Lower leg skin (tissue), 4 donors: ENCODE data around the gene F2R. TPM values are rescaled to one million over a fixed set of nuclear protein-coding genes. Genes with fewer than 3 reads are reported as not detected.
"Not testable (repeated sequence)": the region's sequence is repeated elsewhere in the genome, so short reads cannot be mapped to it uniquely, and the experiment has no call there.

Source experiments
- DNase-seq, 2 donors: peaks; one replicate each; pipeline ENCODE4 v3.0.0-alpha.2; 2019; ENCODE audit warnings: low spot score in 2 of 2
- H3K4me3 ChIP-seq: fragments of 200-600 bp; sonication (generic); 2 replicates; pipeline ENCODE4 v1.5.1; 2017; ENCODE audit warnings: mild to moderate bottlenecking, low read depth; ENCODE audit not compliant: poor library complexity, severe bottlenecking
- CTCF ChIP-seq, 3 donors: fragments of 450-650 bp; IDR thresholded peaks; one replicate each; pipeline ENCODE4 v1.5.1; 2016; ENCODE audit warnings: antibody characterized with exemption in 3 of 3, mild to moderate bottlenecking in 3 of 3, moderate library complexity in 2 of 3
- POLR2A ChIP-seq, 2 donors: fragments of 450-650 bp; IDR thresholded peaks; one replicate each; pipeline ENCODE4 v1.6.1; 2016 to 2017; ENCODE audit warnings: antibody characterized with exemption in 2 of 2, mild to moderate bottlenecking in 1 of 2, moderate library complexity in 1 of 2
- WGBS, 2 donors: methylation state at CpG; one replicate each; pipeline ENCODE4 v1.1.5; 2018; 5-methylcytosine and 5-hydroxymethylcytosine counted together
- intact Hi-C: fragments of 100-400 bp; cut with DNase I; formaldehyde crosslinking; loops from one replicate; pipeline ENCODE4 v1.15.0; 2023; ENCODE audit warnings: low total_unique reads
- total RNA-seq, 4 donors: library from RNA; depleted of rRNA; stranded (reverse); fragments of >200 nt; gene quantifications; one replicate each; pipeline ENCODE4 v1.1.0, GENCODE V29; 2016

Gene F2R
- total RNA-seq, 4 donors from 2014 or later, result 52.4 to 70.9 (median 64.4) TPM

GRCh38 chr5:76735762-76736545 lies 20.0 kb downstream of the F2R start:
- intact Hi-C loops, result no loop called here
- no peak overlapping the region for H3K4me3 ChIP-seq
- 49 to 52% methylated on average over 4 of the region's 4 CpGs for WGBS, 2 donors

GRCh38 chr5:76736679-76737556 lies 21.0 kb downstream of the F2R start:
- intact Hi-C loops, result no loop called here
- H3K4me3 ChIP-seq, result no peak overlapping the region
- DNase-seq, result no peak
- no peak for TF ChIP-seq CTCF (IDR thresholded peaks at IDR 0.05)
- TF ChIP-seq POLR2A (IDR thresholded peaks at IDR 0.05), result no peak
- WGBS, 2 donors, result 72 to 75% methylated on average over 6 of the region's 6 CpGs

More at GRCh38 chr5:76735762-76736545, 20.0 kb downstream of the F2R start:
- no peak for TF ChIP-seq POLR2A (IDR thresholded peaks at IDR 0.05)
- no peak for TF ChIP-seq CTCF (IDR thresholded peaks at IDR 0.05)
- no peak for DNase-seq

GRCh38 chr5:76737846-76738245 lies 21.9 kb downstream of the F2R start:
- 77% methylated on average over 5 of the region's 5 CpGs for WGBS, 2 donors
- H3K4me3 ChIP-seq, result no peak overlapping the region
- DNase-seq, result no peak
- TF ChIP-seq POLR2A (IDR thresholded peaks at IDR 0.05), result no peak
- no peak for TF ChIP-seq CTCF (IDR thresholded peaks at IDR 0.05)
- intact Hi-C loops, result no loop called here

GRCh38 chr5:76741506-76741905 lies 25.6 kb downstream of the F2R start:
- intact Hi-C loops, H3K4me3 ChIP-seq, DNase-seq: not testable (repeated sequence)
- 95 to 99% methylated on average over 4 of the region's 4 CpGs for WGBS, 2 donors

- 86 to 87% methylated on average over 4 of the region's 4 CpGs for WGBS, 2 donors
These were observed 26.7 kb downstream of the F2R start for GRCh38 chr5:76742583-76742982.

More at GRCh38 chr5:76742583-76742982, 26.7 kb downstream of the F2R start:
- intact Hi-C loops, result no loop called here
- no peak overlapping the region for H3K4me3 ChIP-seq
- no peak for TF ChIP-seq CTCF (IDR thresholded peaks at IDR 0.05)
- TF ChIP-seq POLR2A (IDR thresholded peaks at IDR 0.05), result no peak
- DNase-seq, result peak in 1 of 2 donors; percentile 30
